Neural cell (in vitro differentiated cells): Measurements from ENCODE around the gene ITGA2B. TPM values are rescaled to one million over a fixed set of nuclear protein-coding genes. Genes with fewer than 3 reads are reported as not detected.

Experiments
- H2AFZ ChIP-seq: fragments of 200-600, 300-800 bp; sonication (generic), shearing (Covaris generic); 2 replicates; pipeline ENCODE4 v1.6.0; 2014; ENCODE audit warnings: low read depth, mild to moderate bottlenecking, antibody characterized with exemption, low read length, moderate library complexity
- H3F3A ChIP-seq: fragments of 200-600 bp; shearing (Covaris generic); 2 replicates; pipeline ENCODE4 v1.6.1; 2016; ENCODE audit warnings: mild to moderate bottlenecking, moderate library complexity, mixed read lengths, antibody characterized with exemption, low read length; ENCODE audit not compliant: insufficient read depth, poor library complexity, severe bottlenecking
- H3K27ac ChIP-seq: fragments of 200-600, 300-800 bp; sonication (generic), shearing (Covaris generic); 2 replicates; pipeline ENCODE4 v1.5.1; 2014; ENCODE audit warnings: mild to moderate bottlenecking, low read length, moderate library complexity
- H3K27me3 ChIP-seq: fragments of 300-800, 200-600 bp; sonication (generic), shearing (Covaris generic); 2 replicates; pipeline ENCODE4 v1.6.0; 2014; ENCODE audit warnings: mild to moderate bottlenecking, low read depth, low read length, moderate library complexity; ENCODE audit not compliant: insufficient read depth
- H3K36me3 ChIP-seq: fragments of 300-800, 200-600 bp; sonication (generic), shearing (Covaris generic); 2 replicates; pipeline ENCODE4 v1.5.1; 2014; ENCODE audit warnings: mild to moderate bottlenecking, antibody characterized with exemption, low read length, moderate library complexity; ENCODE audit not compliant: insufficient read depth
- H3K4me2 ChIP-seq: fragments of 300-800, 200-600 bp; sonication (generic), shearing (Covaris generic); 2 replicates; pipeline ENCODE4 v1.6.0; 2014; ENCODE audit warnings: mild to moderate bottlenecking, low read length
- H3K4me3 ChIP-seq: fragments of 300-800, 200-600 bp; sonication (generic), shearing (Covaris generic); 2 replicates; pipeline ENCODE4 v1.5.1; 2014; ENCODE audit warnings: mild to moderate bottlenecking, low read length, moderate library complexity
- H3K79me2 ChIP-seq: fragments of 200-600 bp; shearing (Covaris generic); replicated peaks from 2 replicates; pipeline ENCODE4 v1.6.0; 2014; ENCODE audit warnings: mild to moderate bottlenecking, low read length, moderate library complexity; ENCODE audit not compliant: insufficient read depth
- H3K9ac ChIP-seq: fragments of 300-800, 200-600 bp; sonication (generic), shearing (Covaris generic); 2 replicates; pipeline ENCODE4 v1.6.1; 2016; ENCODE audit warnings: mild to moderate bottlenecking, low read length, mixed read lengths
- H3K9me2 ChIP-seq: fragments of 200-600 bp; shearing (Covaris generic); 2 replicates; pipeline ENCODE4 v1.6.1; 2016; ENCODE audit warnings: mild to moderate bottlenecking, low read length, mixed read lengths; ENCODE audit not compliant: insufficient read depth
- H3K9me3 ChIP-seq: fragments of 200-600, 300-800 bp; sonication (generic), shearing (Covaris generic); 2 replicates; pipeline ENCODE4 v1.6.1; 2016; ENCODE audit warnings: mild to moderate bottlenecking, mixed run types, low read length, moderate library complexity, mixed read lengths
- H4K20me1 ChIP-seq: fragments of 200-600 bp; shearing (Covaris generic); 2 replicates; pipeline ENCODE4 v1.6.1; 2016; ENCODE audit warnings: mild to moderate bottlenecking, mixed run types; ENCODE audit not compliant: insufficient read depth
- EP300 ChIP-seq: fragments of 450-650 bp; conservative IDR thresholded peaks from 2 replicates; pipeline ENCODE4 v1.6.1; 2014; ENCODE audit warnings: antibody characterized with exemption, mild to moderate bottlenecking, moderate library complexity; ENCODE audit not compliant: poor library complexity, severe bottlenecking
- EZH2 ChIP-seq: fragments of 200-600, 300-800 bp; shearing (Covaris generic), sonication (generic); IDR thresholded peaks from 2 replicates; pipeline ENCODE4 v1.6.1; 2014; ENCODE audit warnings: antibody characterized with exemption, low read length, borderline replicate concordance, mild to moderate bottlenecking; ENCODE audit not compliant: insufficient read depth, poor library complexity, severe bottlenecking
- MXI1 ChIP-seq: fragments of 450-650 bp; conservative IDR thresholded peaks from 2 replicates; pipeline ENCODE4 v1.6.1; 2014; ENCODE audit warnings: antibody characterized with exemption, mild to moderate bottlenecking; ENCODE audit not compliant: poor library complexity, severe bottlenecking
- POLR2AphosphoS5 ChIP-seq: IDR thresholded peaks from 2 replicates; pipeline ENCODE4 v1.6.1; 2012
- RAD21 ChIP-seq: fragments of 450-650 bp; conservative IDR thresholded peaks from 2 replicates; pipeline ENCODE4 v1.6.1; 2014; ENCODE audit warnings: antibody characterized with exemption, mild to moderate bottlenecking, moderate library complexity
- SMC3 ChIP-seq: fragments of 450-650 bp; conservative IDR thresholded peaks from 2 replicates; pipeline ENCODE4 v1.6.1; 2014; ENCODE audit warnings: antibody characterized with exemption, mild to moderate bottlenecking, moderate library complexity; ENCODE audit not compliant: poor library complexity
- TAF1 ChIP-seq: IDR thresholded peaks from 2 replicates; pipeline ENCODE4 v1.6.1; 2012; ENCODE audit warnings: low read depth
- polyA plus RNA-seq: library from polyadenylated mRNA; depleted of rRNA; stranded (reverse); fragments of >200 nt; gene quantifications from 2 replicates; pipeline ENCODE4 v1.2.3, GENCODE V29; 2014
- TF ChIP-seq, protein P1 (sequence below): IDR thresholded peaks from 2 replicates; pipeline ENCODE4 v1.6.1; 2012; ENCODE audit warnings: borderline replicate concordance
- TF ChIP-seq, protein P2 (sequence below): fragments of 450-650 bp; IDR thresholded peaks from 2 replicates; pipeline ENCODE4 v1.5.1; 2014; ENCODE audit warnings: antibody characterized with exemption, mild to moderate bottlenecking, moderate library complexity; ENCODE audit not compliant: poor library complexity, severe bottlenecking

ITGA2B gene
- polyA plus RNA-seq, 1 donor from 2014 or later: 3.1 TPM

DNA sequence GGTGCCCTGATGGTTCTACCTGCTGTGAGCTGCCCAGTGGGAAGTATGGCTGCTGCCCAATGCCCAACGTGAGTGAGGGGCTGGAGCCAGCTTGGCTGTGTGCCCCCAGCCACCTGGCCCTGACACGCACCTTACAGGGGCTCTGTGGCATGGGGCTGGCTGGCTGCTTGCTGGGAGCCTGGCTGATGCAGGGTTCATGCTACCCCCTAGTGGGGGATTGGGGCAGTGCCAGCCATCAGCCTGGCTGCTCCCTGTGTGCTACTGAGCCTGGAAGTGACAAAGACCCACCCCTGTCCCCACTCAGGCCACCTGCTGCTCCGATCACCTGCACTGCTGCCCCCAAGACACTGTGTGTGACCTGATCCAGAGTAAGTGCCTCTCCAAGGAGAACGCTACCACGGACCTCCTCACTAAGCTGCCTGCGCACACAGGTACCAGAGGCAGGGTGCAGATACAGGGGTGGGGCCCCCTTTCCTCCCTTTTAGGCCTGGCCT lies 38.7 kb downstream of the ITGA2B start:
- H3K27me3 ChIP-seq: no peaks in the 10 kb centered on the region
- H3K9me2 ChIP-seq: no peaks in the 10 kb centered on the region
- H3K4me2 ChIP-seq: no peak overlapping the region
- H3K79me2 ChIP-seq: no peaks in the 10 kb centered on the region
- H4K20me1 ChIP-seq: peaks cover 5% of the 10 kb centered on the region
- no peaks in the 10 kb centered on the region for H3K9me3 ChIP-seq
- H3K27ac ChIP-seq: no peak overlapping the region
- H3K9ac ChIP-seq: no peak overlapping the region
- no peaks in the 10 kb centered on the region for H3F3A ChIP-seq
- no peak for TF ChIP-seq EZH2
- TF ChIP-seq POLR2AphosphoS5: no peak
- TF ChIP-seq SMC3: peak; percentile 72
- TF ChIP-seq MXI1: peak; percentile 35
- TF ChIP-seq, protein P1, sequence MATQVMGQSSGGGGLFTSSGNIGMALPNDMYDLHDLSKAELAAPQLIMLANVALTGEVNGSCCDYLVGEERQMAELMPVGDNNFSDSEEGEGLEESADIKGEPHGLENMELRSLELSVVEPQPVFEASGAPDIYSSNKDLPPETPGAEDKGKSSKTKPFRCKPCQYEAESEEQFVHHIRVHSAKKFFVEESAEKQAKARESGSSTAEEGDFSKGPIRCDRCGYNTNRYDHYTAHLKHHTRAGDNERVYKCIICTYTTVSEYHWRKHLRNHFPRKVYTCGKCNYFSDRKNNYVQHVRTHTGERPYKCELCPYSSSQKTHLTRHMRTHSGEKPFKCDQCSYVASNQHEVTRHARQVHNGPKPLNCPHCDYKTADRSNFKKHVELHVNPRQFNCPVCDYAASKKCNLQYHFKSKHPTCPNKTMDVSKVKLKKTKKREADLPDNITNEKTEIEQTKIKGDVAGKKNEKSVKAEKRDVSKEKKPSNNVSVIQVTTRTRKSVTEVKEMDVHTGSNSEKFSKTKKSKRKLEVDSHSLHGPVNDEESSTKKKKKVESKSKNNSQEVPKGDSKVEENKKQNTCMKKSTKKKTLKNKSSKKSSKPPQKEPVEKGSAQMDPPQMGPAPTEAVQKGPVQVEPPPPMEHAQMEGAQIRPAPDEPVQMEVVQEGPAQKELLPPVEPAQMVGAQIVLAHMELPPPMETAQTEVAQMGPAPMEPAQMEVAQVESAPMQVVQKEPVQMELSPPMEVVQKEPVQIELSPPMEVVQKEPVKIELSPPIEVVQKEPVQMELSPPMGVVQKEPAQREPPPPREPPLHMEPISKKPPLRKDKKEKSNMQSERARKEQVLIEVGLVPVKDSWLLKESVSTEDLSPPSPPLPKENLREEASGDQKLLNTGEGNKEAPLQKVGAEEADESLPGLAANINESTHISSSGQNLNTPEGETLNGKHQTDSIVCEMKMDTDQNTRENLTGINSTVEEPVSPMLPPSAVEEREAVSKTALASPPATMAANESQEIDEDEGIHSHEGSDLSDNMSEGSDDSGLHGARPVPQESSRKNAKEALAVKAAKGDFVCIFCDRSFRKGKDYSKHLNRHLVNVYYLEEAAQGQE: no peak
- TF ChIP-seq TAF1: no peak
- TF ChIP-seq RAD21: peak; percentile 77
- TF ChIP-seq, protein P2, sequence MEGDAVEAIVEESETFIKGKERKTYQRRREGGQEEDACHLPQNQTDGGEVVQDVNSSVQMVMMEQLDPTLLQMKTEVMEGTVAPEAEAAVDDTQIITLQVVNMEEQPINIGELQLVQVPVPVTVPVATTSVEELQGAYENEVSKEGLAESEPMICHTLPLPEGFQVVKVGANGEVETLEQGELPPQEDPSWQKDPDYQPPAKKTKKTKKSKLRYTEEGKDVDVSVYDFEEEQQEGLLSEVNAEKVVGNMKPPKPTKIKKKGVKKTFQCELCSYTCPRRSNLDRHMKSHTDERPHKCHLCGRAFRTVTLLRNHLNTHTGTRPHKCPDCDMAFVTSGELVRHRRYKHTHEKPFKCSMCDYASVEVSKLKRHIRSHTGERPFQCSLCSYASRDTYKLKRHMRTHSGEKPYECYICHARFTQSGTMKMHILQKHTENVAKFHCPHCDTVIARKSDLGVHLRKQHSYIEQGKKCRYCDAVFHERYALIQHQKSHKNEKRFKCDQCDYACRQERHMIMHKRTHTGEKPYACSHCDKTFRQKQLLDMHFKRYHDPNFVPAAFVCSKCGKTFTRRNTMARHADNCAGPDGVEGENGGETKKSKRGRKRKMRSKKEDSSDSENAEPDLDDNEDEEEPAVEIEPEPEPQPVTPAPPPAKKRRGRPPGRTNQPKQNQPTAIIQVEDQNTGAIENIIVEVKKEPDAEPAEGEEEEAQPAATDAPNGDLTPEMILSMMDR: peak; percentile 88
- H3K36me3 ChIP-seq: no peaks in the 10 kb centered on the region
- H3K4me3 ChIP-seq: no peak overlapping the region
- no peak overlapping the region for H2AFZ ChIP-seq

- H3F3A ChIP-seq: no peaks in the 10 kb centered on the region
- no peaks in the 10 kb centered on the region for H3K36me3 ChIP-seq
- H3K9me2 ChIP-seq: no peaks in the 10 kb centered on the region
- H3K4me2 ChIP-seq: no peak overlapping the region
- H3K9ac ChIP-seq: no peak overlapping the region
- no peaks in the 10 kb centered on the region for H3K27me3 ChIP-seq
- H3K9me3 ChIP-seq: no peaks in the 10 kb centered on the region
- TF ChIP-seq POLR2AphosphoS5 (no peak), SMC3 (no peak), RAD21 (no peak), MXI1 (no peak), EP300 (no peak)
- TF ChIP-seq, protein P1: no peak
- peaks cover 4% of the 10 kb centered on the region for H4K20me1 ChIP-seq
- no peaks in the 10 kb centered on the region for H3K79me2 ChIP-seq
- H2AFZ ChIP-seq: no peak overlapping the region
- H3K4me3 ChIP-seq: no peak overlapping the region
- H3K27ac ChIP-seq: no peak overlapping the region
Measured at GRCh38 chr17:44349553-44350070, 39.8 kb downstream of the ITGA2B start.
